NT2/D1 (cell line): Measurements from ENCODE around the gene GRIK2.

ENCODE experiments used
- DNase-seq: peaks from one replicate; pipeline ENCODE4 v3.0.0-alpha.2; 2011; ENCODE audit warnings: low read depth, low spot score
- H3K27me3 ChIP-seq: 2 replicates; pipeline ENCODE4 v1.6.0; 2011; ENCODE audit warnings: mild to moderate bottlenecking; ENCODE audit not compliant: insufficient read length, insufficient read depth
- H3K36me3 ChIP-seq: 2 replicates; pipeline ENCODE4 v1.6.1; 2011; ENCODE audit warnings: mild to moderate bottlenecking, low read length, mixed read lengths; ENCODE audit not compliant: insufficient read depth, insufficient read length
- H3K4me1 ChIP-seq: 2 replicates; pipeline ENCODE4 v1.5.1; 2011; ENCODE audit not compliant: insufficient read depth, insufficient read length
- H3K4me3 ChIP-seq: 2 replicates; pipeline ENCODE4 v1.5.1; 2011; ENCODE audit warnings: low read depth; ENCODE audit not compliant: insufficient read length
- H3K9ac ChIP-seq: 2 replicates; pipeline ENCODE4 v1.6.0; 2011; ENCODE audit warnings: low read depth; ENCODE audit not compliant: insufficient read length
- H3K9me3 ChIP-seq: 2 replicates; pipeline ENCODE4 v1.5.1; 2011; ENCODE audit warnings: mild to moderate bottlenecking, low read length; ENCODE audit not compliant: insufficient read depth
- SUZ12 ChIP-seq: IDR thresholded peaks from 2 replicates; pipeline ENCODE4 v1.6.1; 2011; ENCODE audit not compliant: insufficient read length, insufficient read depth; ENCODE audit errors: extremely low read depth
- YY1 ChIP-seq: IDR thresholded peaks from 2 replicates; pipeline ENCODE4 v1.6.1; 2011; ENCODE audit not compliant: insufficient read length, insufficient read depth
- ZNF274 ChIP-seq: IDR thresholded peaks from 2 replicates; pipeline ENCODE4 v1.6.1; 2011; ENCODE audit warnings: mild to moderate bottlenecking, low read depth, low read length

GRIK2 gene

DNA sequence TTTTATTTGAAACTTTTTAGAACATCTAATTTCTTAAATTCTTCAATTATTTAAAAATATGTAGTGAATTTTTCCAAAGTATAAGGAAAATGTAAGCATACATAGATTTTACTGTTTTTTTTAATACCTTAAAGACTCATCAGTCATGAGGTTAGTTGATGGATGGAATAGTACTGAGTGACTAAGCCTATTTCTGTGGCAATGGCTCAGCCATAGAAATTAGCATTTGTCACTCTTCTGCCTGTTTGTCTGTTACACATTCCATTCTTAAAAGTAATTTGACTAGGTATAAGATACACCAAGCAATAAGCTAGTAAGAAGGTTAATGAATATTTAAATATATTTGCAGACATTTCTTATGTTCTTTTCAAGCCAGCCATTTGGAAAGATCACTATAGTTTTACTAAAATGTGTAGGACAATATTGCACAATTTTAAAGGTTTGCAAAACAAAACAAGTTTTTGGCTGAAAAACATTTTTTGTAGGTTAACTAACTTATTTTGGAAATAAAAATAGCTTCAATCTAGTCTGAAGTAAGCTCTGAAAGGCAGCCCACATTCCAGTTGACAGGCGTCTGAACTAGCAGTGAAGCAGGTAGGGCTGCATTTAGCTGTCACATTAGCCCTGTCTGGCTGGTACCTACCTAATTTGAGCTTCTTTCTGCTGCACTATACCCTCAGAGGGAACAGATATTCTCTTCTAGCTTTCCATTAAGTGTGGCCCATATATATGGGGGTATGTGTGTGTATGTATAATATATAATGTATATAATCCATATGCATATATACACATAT, 385.7 kb downstream of the GRIK2 start:
- H3K4me1 ChIP-seq, result no peaks in the 10 kb centered on the region

GRCh38 chr6:101783287-101783686, 389.8 kb downstream of the GRIK2 start:
- Histone ChIP-seq H3K9me3 (no peaks in the 10 kb centered on the region; the same call in 1 of the 2 replicates), H3K27me3 (no peaks in the 10 kb centered on the region), H3K4me3 (no peak overlapping the region), H3K36me3 (no peaks in the 10 kb centered on the region), H3K4me1 (no peaks in the 10 kb centered on the region), H3K9ac (no peak overlapping the region)
- no peak for DNase-seq
- TF ChIP-seq YY1 (no peak), ZNF274 (no peak), SUZ12 (no peak)

More for the DNA sequence above, 385.7 kb downstream of the GRIK2 start:
- Histone ChIP-seq H3K4me3 (no peak overlapping the region), H3K36me3 (no peaks in the 10 kb centered on the region), H3K9me3 (no peaks in the 10 kb centered on the region), H3K27me3 (no peaks in the 10 kb centered on the region), H3K9ac (no peak overlapping the region)
- no peak for DNase-seq
- TF ChIP-seq YY1 (no peak), ZNF274 (no peak), SUZ12 (no peak)

GRCh38 chr6:101784094-101784493, 390.6 kb downstream of the GRIK2 start:
- TF ChIP-seq SUZ12 (no peak), YY1 (no peak), ZNF274 (no peak)
- no peak overlapping the region for H3K4me3 ChIP-seq
- H3K27me3 ChIP-seq, result no peaks in the 10 kb centered on the region
- no peaks in the 10 kb centered on the region; the same call in 1 of the 2 replicates for H3K9me3 ChIP-seq
- H3K9ac ChIP-seq, result no peak overlapping the region
- no peaks in the 10 kb centered on the region for H3K36me3 ChIP-seq
- H3K4me1 ChIP-seq, result no peaks in the 10 kb centered on the region
- DNase-seq, result no peak

- DNase-seq, result no peak
These were observed 406.0 kb downstream of the GRIK2 start for GRCh38 chr6:101799531-101799930.

GRCh38 chr6:101800598-101800997, 407.1 kb downstream of the GRIK2 start:
- no peaks in the 10 kb centered on the region for H3K27me3 ChIP-seq
- TF ChIP-seq ZNF274, result no peak
- TF ChIP-seq YY1, result no peak
- no peak for TF ChIP-seq SUZ12
- H3K36me3 ChIP-seq, result no peaks in the 10 kb centered on the region
- H3K4me1 ChIP-seq, result no peaks in the 10 kb centered on the region
- no peak for DNase-seq
- H3K4me3 ChIP-seq, result no peak overlapping the region
- no peak overlapping the region for H3K9ac ChIP-seq
- H3K9me3 ChIP-seq, result no peaks in the 10 kb centered on the region

More at GRCh38 chr6:101799531-101799930, 406.0 kb downstream of the GRIK2 start:
- Histone ChIP-seq H3K9ac (no peak overlapping the region), H3K4me3 (no peak overlapping the region), H3K4me1 (no peaks in the 10 kb centered on the region), H3K27me3 (no peaks in the 10 kb centered on the region), H3K9me3 (no peaks in the 10 kb centered on the region), H3K36me3 (no peaks in the 10 kb centered on the region)
- TF ChIP-seq ZNF274 (no peak), SUZ12 (no peak), YY1 (no peak)

GRCh38 chr6:101803136-101803535, 409.6 kb downstream of the GRIK2 start:
- no peaks in the 10 kb centered on the region for H3K27me3 ChIP-seq

DNA sequence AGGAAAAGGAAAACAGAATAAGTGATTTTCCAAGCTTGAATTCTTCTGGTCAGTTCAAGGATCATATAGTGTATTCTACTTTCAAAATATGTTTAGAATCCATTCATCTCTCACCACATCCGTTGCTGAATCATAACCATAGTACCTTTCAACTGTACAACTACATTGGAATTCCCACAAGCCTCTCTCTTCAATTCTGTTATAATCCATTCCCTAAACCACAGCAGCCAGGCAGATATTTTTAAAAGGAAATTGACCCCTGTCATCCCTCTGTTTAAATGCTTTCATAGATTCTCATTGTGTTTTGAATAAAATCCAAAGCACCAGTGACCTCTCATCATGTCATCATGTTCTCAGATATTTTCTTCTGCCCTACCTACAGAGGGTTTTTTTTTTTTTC, 412.7 kb downstream of the GRIK2 start:
- Histone ChIP-seq H3K9me3 (no peaks in the 10 kb centered on the region), H3K4me3 (no peak overlapping the region), H3K9ac (no peak overlapping the region), H3K4me1 (no peaks in the 10 kb centered on the region), H3K36me3 (no peaks in the 10 kb centered on the region), H3K27me3 (no peaks in the 10 kb centered on the region)
- DNase-seq, result no peak
- TF ChIP-seq YY1, result no peak
- TF ChIP-seq ZNF274, result no peak
- no peak for TF ChIP-seq SUZ12

More at GRCh38 chr6:101803136-101803535, 409.6 kb downstream of the GRIK2 start:
- TF ChIP-seq SUZ12 (no peak), YY1 (no peak), ZNF274 (no peak)
- H3K36me3 ChIP-seq, result no peaks in the 10 kb centered on the region
- no peaks in the 10 kb centered on the region for H3K4me1 ChIP-seq
- no peak overlapping the region for H3K9ac ChIP-seq
- no peak overlapping the region for H3K4me3 ChIP-seq
- H3K9me3 ChIP-seq, result no peaks in the 10 kb centered on the region
- no peak for DNase-seq
